Stimulated activated CD8-positive, alpha-beta memory T cell treated with anti-CD3 and anti-CD28 coated beads, Interleukin-7, amount 100 ng/mL, for 1 hour (primary cell): ENCODE results near the gene DRC3.

Experiments
- DNase-seq, 2 donors: peaks; one replicate each; pipeline ENCODE4 v3.0.0-alpha.2; 2020; ENCODE audit warnings: low read depth in 2 of 2

DRC3 gene

DNA sequence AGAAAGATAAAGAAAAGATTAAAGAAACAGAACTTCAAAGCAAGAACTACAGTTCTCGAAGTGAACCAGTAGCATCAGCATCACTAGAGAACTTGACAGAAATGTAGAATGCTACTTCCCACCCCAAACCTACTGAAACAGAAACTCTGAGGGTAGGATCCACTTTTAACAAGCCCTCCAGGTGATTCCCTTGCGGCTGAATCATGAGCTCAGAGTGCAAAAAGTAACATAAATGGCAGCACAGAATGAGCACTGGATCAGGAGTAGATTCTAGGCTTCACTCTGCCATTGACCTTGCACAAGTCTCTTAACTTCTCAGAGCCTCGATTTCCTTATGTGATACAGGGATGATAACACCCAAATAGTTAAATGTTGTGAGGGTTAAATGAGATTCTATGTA, 6.3 kb upstream of the DRC3 start:
- no peak for DNase-seq

DNA sequence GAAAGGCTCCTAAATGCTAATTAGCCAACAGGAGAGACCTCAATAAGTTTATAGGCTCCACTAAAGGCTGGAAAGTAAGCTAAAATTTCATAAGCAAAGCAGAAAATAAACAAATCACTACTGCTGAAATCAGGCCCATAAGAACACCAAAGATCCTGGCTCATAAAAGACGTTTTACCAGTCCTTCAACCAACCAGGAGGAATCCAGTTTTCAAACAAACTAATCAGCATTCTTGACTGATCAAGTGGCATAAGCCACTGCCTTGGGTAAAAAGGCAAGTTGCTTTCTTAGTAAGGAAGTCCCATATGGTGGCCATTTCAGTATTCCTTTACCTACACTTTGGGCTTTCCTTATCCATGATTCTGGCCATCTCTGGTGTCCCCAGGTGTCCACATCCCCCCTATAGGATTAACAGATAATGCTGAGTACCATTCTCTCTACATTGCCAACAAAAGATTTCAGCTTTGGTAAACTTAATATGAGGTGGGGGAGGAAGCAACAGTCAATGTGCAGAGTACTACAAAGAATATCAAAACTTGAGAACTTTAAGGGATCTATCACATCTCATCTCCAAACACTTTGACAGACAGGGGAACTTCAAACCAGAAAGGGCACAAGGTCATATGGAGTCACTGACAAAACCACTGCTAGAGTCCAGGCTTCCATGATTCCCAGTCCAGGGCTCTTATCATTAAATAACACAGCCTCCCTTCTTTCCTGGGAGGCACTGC, 1.8 kb upstream of the DRC3 start:
- no peak for DNase-seq

DNA sequence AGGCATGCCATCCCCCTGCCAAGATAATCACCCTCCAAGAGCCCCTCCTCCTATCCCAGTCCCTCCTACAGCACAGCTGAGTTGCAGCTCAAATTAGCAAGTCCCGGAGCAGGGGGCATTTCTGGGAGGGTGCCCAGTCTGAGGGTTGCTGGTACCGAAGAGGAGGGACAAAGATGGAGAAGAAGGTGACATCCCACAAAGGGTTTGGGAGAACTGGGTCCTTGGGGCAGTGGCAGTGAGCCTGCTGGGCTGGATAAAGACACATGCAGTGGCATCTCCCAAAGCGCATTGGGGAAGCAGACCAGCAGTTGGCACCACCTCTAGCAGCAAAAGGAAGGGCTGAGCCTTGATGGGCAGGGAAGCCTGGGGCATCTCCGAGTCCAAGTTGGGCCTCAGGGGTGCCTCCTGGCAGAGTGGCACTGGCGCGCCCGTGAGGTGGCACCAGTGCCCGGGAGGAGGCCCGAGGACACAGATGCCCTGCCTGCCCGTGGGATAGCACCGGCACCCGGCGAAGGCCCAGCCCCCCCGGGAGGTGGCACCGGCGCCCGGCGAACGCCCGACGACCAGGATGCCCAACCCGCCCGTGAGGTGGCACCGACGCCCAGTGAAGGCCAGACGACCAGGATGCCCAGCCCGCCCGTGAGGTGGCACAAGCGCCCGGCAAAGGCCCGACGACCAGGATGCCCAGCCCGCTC, 1.1 kb upstream of the DRC3 start:
- no peak for DNase-seq

- DNase-seq: no peak
Measured at GRCh38 chr17:17972952-17973254, 241 bp downstream of the DRC3 start.

- no peak for DNase-seq
Measured at GRCh38 chr17:17975436-17975835, 2.8 kb downstream of the DRC3 start.

- no peak for DNase-seq
Measured at GRCh38 chr17:17976931-17977570, 4.4 kb downstream of the DRC3 start.

- no peak for DNase-seq
Measured at GRCh38 chr17:17978481-17979424, 6.1 kb downstream of the DRC3 start.

- no peak for DNase-seq
Measured at GRCh38 chr17:17979778-17980177, 7.1 kb downstream of the DRC3 start.

DNA sequence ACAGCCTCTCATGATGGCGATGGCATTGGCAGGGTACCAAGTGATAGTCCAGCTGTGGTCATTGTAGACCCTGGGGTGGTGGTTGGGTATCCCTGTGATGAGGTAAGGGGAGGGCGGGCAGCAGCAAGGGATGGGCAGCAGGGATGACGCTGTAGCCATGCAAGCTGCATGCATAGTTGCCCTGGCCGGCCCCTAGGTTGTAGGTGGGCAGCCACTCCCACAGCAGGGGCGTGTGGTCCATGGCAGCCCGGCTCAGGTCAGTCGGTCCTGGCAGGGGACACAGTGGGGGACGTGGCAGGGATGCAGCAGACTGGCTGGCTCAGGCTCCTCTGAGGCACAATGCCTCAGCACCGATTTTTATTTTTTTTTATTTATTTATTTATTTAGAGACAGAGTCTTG, 8.7 kb downstream of the DRC3 start:
- DNase-seq: no peak

- no peak for DNase-seq
Measured at GRCh38 chr17:17982801-17983200, 10.1 kb downstream of the DRC3 start.

DNA sequence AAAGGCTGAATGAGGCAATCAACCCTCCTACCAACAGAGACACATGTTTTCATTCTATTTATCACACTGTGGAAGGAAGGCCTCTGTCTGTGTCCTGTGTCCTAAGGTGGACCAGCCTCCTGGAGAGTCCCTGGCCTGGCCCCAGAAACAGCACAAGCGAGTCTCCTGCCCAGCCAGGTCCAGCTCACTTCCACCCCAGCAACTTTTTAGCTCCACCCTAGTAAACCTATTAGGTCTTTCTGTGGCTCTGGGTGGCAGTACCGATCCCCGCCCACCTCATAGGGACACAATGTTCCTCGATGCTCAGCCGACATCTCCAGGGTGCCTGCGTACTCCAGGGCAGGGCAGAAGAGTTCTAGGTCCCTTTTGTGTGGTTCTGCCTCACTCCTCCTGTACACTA, 10.7 kb downstream of the DRC3 start:
- no peak for DNase-seq

DNA sequence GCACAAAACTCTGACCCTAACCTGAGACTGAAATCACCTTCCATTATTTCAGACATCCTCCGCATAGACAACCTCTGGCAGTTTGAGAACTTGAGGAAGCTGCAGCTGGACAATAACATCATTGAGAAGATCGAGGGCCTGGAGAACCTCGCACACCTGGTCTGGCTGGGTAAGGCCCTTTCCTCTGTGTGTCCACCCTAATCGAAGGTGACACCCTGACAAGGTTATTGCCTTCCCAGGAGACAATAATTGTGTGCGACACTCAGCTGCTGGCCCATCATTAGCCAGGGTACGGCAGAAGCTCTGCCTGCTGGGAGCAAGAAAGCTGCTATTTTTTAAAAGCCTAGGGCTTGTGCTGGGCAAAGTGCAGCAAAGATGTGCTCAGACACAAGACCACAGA, 11.1 kb downstream of the DRC3 start:
- no peak for DNase-seq

DNA sequence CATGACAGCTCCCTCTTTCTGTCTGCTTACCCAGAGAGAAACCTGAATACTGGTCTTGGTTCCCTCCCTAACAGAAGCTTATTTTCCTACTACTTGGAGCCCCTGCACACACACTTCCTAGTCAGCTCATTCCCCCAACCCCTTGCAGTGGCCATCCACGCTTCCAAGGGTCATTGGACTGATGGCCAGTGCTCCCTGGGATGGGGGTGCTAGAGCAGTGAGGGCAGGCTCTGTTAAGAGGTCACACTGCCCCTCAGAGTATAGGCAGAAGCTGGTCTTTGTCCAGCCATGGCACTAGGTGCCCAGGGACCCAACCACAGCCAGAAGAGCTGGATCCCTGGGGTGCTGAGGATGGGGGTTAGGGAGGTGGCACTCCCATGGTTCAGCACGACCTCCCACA, 12.5 kb downstream of the DRC3 start:
- DNase-seq: no peak

GRCh38 chr17:17985555-17985954, 12.9 kb downstream of the DRC3 start:
- DNase-seq: no peak

DNA sequence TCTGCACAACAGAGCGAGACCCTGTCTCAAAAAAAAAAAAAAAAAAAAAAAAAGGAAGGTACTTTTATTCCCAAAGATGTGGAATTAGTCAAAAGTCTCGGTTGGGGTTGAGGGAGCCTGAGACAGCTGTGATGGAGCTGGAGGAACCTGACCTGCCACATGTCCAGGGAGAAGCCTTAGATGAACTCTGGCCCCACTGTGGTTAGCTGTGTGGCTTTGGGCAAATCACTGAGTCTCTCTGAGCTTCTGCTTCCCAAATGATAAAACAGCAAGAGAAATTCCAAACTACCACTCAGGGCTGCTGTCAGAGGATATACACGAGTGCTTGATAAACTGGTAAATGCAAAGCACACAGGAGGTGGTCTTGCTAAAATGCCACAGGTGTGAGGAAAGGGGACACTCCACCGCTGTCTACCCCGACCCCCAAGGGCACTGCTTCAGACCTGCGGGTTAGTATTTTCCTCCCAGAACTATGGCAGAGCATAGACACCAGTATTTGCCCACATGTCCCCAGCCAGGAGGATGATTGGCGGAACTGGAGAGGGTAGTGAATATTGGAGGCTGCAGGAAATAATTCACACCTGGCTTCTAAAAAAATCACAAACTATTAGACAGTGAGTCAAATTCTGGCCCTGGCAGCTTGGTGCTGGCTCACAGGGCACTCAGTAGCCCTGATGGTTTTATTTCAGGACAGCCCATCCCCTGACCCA, 14.7 kb downstream of the DRC3 start:
- DNase-seq: no peak

GRCh38 chr17:17987901-17988300, 15.2 kb downstream of the DRC3 start:
- DNase-seq: no peak

DNA sequence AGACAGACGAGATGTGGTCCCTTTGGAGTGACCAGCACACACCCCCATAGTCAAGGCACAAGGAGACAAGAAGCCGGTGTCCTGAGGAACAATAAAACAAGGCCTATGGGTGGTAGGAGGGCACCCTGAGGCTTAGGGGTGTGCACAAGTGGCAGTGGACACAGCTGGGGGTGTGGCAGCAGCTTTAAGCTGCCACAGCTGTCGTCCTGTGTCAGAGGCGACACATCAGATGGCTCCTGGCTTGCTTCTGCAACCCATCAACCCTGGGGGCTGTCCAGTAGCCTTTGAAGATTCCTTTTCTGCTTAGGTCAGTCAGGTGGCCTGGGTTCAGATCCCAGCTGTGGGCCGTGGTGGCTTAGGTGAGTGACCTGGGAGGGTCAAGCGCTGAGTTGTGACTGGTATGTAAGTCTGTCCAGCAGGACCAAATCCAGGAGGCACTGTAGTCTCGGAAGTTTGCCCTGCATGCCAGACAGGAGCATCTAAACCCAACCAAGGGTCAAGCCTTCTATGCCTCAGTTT, 15.8 kb downstream of the DRC3 start:
- no peak for DNase-seq

DNA sequence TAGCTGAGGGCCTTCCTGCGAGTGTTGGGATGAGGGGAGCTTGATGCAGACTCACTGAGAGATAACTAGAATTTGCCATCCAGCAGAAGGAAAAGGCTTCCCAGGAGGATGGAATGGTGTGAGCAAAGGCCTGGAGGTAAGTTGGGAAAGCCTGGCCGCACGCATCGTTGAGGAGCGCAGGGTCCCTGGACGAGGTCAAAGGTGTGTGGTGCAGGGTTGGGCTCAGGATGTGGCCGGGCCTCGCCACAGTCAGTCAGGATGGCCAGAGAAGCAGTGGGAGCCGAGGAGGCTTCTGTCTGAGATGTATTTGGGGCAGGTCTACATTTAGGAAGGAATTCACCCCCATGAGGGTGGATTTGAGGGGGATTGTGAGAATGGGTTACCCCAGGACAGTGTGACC, 16.4 kb downstream of the DRC3 start:
- DNase-seq: no peak

- no peak for DNase-seq
Measured at GRCh38 chr17:17989618-17990017, 17.0 kb downstream of the DRC3 start.

DNA sequence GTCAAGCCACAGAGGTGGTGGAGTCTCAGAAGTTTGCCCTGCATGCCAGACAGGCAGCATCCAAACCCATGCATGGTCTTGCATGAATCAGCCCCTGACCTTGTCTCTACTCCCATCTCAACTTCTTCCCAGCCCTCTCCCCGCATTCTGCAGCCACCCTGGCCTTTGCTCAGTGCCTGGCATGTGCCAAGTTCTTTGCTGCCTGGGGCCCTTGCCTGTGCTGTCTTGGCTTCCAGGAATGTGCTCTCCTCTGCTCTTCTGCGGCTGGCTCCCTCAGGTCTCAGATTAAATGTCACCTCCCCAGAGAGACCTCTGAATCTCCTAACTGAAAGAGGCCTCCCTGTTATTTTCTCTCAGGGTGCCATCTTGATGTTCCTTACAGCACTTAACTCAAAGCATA, 17.6 kb downstream of the DRC3 start:
- DNase-seq: no peak

DNA sequence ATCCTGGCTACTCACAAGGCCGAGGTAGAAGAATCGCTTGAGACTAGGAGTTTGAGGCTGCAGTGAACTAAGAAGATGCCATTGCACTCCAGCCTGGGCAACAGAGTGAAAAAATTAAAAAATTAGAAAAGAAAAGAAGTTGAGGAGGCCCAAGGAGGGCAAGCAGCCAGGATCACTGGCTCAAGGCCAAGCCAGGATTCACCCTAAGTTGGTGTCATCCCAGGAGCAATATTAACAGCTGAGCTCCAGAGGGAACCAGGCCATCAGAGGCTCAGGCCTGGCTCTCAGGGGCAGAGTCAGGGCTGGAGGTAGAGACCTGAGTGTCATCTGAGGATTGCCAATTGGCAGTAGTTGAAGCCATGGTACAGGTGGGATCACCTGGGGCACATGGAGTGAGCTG, 20.7 kb downstream of the DRC3 start:
- no peak for DNase-seq
